Measurements from ENCODE around the gene TBC1D22A. TPM values are rescaled to one million over a fixed set of nuclear protein-coding genes. Genes with fewer than 3 reads are reported as not detected.

TBC1D22A gene
- polyA plus RNA-seq, 1 donor from 2014 or later = 9.3 TPM

DNA sequence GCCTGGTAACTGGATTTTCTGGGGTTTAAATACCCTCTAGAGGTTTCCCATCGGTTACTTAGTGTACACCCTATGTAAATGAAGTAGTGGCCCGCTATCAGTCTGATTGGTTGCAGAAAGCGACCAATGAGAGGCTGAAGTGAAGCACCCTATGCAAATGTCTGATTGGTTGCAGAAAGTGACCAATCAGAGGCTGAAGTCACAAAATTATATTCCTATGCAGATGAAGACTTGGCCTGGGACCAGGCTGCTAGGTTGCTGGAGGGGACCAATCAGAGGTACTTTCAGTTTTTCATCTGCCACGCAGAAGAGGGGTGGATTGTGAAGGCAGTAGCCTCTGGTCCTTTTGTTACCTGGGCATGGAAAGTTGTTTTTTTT lies 134.8 kb downstream of the TBC1D22A start:
- H3K9me3 ChIP-seq (ENCODE audit: low read length) = no peaks in the 10 kb centered on the region
- no peaks in the 10 kb centered on the region for H3K9me2 ChIP-seq (ENCODE audit: insufficient read depth, low read length)
- no peaks in the 10 kb centered on the region for H3K36me3 ChIP-seq (ENCODE audit: insufficient read depth, low read length)
- no peak overlapping the region for H3K4me2 ChIP-seq (ENCODE audit: low read length)
- H2AFZ ChIP-seq (ENCODE audit: low read depth, low read length) = no peak overlapping the region
- H4K20me1 ChIP-seq (ENCODE audit: insufficient read depth) = no peaks in the 10 kb centered on the region
- no peak overlapping the region for H3K9ac ChIP-seq (ENCODE audit: low read length)
- no peaks in the 10 kb centered on the region for H3F3A ChIP-seq (ENCODE audit: insufficient read depth, low read length, poor library complexity, severe bottlenecking)
- H3K27me3 ChIP-seq (ENCODE audit: insufficient read depth, low read depth, low read length) = no peaks in the 10 kb centered on the region
- TF ChIP-seq RAD21 (conservative IDR thresholded peaks at IDR 0.05) = no peak
- no peak for TF ChIP-seq POLR2AphosphoS5 (IDR thresholded peaks at IDR 0.05)
- TF ChIP-seq EZH2 (IDR thresholded peaks at IDR 0.05; ENCODE audit: borderline replicate concordance, insufficient read depth, low read length, poor library complexity, severe bottlenecking) = no peak
- no peak for TF ChIP-seq EP300 (conservative IDR thresholded peaks at IDR 0.05; ENCODE audit: poor library complexity, severe bottlenecking)
- TF ChIP-seq MXI1 (conservative IDR thresholded peaks at IDR 0.05; ENCODE audit: poor library complexity, severe bottlenecking) = no peak
- no peak for TF ChIP-seq TAF1 (IDR thresholded peaks at IDR 0.05; ENCODE audit: low read depth)
- TF ChIP-seq, protein P1, sequence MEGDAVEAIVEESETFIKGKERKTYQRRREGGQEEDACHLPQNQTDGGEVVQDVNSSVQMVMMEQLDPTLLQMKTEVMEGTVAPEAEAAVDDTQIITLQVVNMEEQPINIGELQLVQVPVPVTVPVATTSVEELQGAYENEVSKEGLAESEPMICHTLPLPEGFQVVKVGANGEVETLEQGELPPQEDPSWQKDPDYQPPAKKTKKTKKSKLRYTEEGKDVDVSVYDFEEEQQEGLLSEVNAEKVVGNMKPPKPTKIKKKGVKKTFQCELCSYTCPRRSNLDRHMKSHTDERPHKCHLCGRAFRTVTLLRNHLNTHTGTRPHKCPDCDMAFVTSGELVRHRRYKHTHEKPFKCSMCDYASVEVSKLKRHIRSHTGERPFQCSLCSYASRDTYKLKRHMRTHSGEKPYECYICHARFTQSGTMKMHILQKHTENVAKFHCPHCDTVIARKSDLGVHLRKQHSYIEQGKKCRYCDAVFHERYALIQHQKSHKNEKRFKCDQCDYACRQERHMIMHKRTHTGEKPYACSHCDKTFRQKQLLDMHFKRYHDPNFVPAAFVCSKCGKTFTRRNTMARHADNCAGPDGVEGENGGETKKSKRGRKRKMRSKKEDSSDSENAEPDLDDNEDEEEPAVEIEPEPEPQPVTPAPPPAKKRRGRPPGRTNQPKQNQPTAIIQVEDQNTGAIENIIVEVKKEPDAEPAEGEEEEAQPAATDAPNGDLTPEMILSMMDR (IDR thresholded peaks at IDR 0.05; ENCODE audit: poor library complexity, severe bottlenecking) = no peak
- TF ChIP-seq SMC3 (conservative IDR thresholded peaks at IDR 0.05; ENCODE audit: poor library complexity) = no peak
- no peak for TF ChIP-seq REST (IDR thresholded peaks at IDR 0.05; ENCODE audit: borderline replicate concordance)
- H3K27ac ChIP-seq (ENCODE audit: low read length) = no peak overlapping the region
- H3K4me3 ChIP-seq (ENCODE audit: low read length) = no peak overlapping the region
- H3K79me2 ChIP-seq (replicated peaks; ENCODE audit: insufficient read depth, low read length) = no peaks in the 10 kb centered on the region

DNA sequence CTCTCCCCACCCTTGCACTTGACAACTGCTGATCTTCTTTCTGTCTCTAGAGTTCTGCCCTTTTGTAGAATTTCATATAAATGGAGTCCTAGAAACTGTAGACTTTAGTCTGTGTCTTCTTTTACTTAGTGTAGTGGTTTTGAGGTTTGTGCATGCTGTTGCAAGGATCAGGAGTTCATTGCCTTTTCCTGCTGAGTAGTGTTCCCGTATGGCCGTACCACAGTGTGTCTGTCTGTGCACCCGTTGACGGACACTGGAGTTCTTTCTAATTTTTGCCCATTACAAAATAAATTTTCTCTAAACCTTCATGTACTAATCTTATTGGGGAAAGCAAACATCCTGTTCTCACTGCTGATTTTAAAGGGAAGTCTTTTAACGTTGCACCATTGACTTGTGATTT lies 138.1 kb downstream of the TBC1D22A start:
- H3K79me2 ChIP-seq (replicated peaks; ENCODE audit: insufficient read depth, low read length) = no peaks in the 10 kb centered on the region
- H3K27me3 ChIP-seq (ENCODE audit: insufficient read depth, low read depth, low read length) = no peaks in the 10 kb centered on the region
- H3K9ac ChIP-seq (ENCODE audit: low read length) = no peak overlapping the region
- H3K4me2 ChIP-seq (ENCODE audit: low read length) = no peak overlapping the region
- no peaks in the 10 kb centered on the region for H4K20me1 ChIP-seq (ENCODE audit: insufficient read depth)
- H3K9me2 ChIP-seq (ENCODE audit: insufficient read depth, low read length) = no peaks in the 10 kb centered on the region
- no peak overlapping the region for H3K27ac ChIP-seq (ENCODE audit: low read length)
- no peaks in the 10 kb centered on the region for H3K9me3 ChIP-seq (ENCODE audit: low read length)
- no peaks in the 10 kb centered on the region for H3K36me3 ChIP-seq (ENCODE audit: insufficient read depth, low read length)
- no peak overlapping the region for H3K4me3 ChIP-seq (ENCODE audit: low read length)
- no peaks in the 10 kb centered on the region for H3F3A ChIP-seq (ENCODE audit: insufficient read depth, low read length, poor library complexity, severe bottlenecking)
- no peak overlapping the region for H2AFZ ChIP-seq (ENCODE audit: low read depth, low read length)
- TF ChIP-seq, protein P1 (IDR thresholded peaks at IDR 0.05; ENCODE audit: poor library complexity, severe bottlenecking) = no peak
- no peak for TF ChIP-seq EZH2 (IDR thresholded peaks at IDR 0.05; ENCODE audit: borderline replicate concordance, insufficient read depth, low read length, poor library complexity, severe bottlenecking)
- no peak for TF ChIP-seq EP300 (conservative IDR thresholded peaks at IDR 0.05; ENCODE audit: poor library complexity, severe bottlenecking)
- TF ChIP-seq MXI1 (conservative IDR thresholded peaks at IDR 0.05; ENCODE audit: poor library complexity, severe bottlenecking) = no peak
- TF ChIP-seq RAD21 (conservative IDR thresholded peaks at IDR 0.05) = no peak
- no peak for TF ChIP-seq POLR2AphosphoS5 (IDR thresholded peaks at IDR 0.05)
- no peak for TF ChIP-seq REST (IDR thresholded peaks at IDR 0.05; ENCODE audit: borderline replicate concordance)
- no peak for TF ChIP-seq TAF1 (IDR thresholded peaks at IDR 0.05; ENCODE audit: low read depth)
- no peak for TF ChIP-seq SMC3 (conservative IDR thresholded peaks at IDR 0.05; ENCODE audit: poor library complexity)
